NCI-H82 (cell line): ENCODE results near the gene DELE1.
"Not testable (repeated sequence)": the region's sequence is repeated elsewhere in the genome, so short reads cannot be mapped to it uniquely, and the experiment has no call there.

Experiments used
- DNase-seq: peaks from one replicate; lab custom pipeline; 2025; lab: John Stamatoyannopoulos, UW

Gene DELE1

DNA sequence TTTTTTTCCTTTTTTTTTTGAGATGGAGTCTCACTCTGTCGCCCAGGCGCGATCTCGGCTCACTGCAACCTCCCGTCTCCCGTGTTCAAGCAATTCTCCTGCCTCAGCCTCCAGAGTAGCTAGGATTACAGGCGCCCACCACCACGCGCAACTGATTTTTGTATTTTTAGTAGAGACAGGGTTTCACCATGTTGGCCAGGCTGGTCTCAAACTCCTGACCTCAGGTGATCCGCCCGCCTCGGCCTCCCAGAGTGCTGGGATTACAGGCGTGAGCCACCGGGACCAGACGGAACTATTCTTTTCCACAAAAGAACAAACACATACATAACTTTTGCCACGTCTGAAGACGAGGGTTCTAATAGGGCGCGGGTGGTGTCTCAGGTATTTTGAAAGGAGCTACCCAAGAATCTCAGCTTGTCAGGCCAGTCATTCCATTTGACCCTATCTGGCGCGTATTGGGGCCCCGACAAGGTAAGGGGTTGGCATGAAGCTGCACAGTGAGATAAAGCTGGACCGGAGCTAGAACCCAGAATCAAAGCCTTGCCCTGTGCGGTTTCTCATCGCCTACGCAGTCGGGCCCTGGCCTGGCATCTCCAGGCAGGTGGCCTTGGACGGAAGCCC is 734 bp upstream of the DELE1 start:
- DNase-seq: not testable (repeated sequence)

DNA sequence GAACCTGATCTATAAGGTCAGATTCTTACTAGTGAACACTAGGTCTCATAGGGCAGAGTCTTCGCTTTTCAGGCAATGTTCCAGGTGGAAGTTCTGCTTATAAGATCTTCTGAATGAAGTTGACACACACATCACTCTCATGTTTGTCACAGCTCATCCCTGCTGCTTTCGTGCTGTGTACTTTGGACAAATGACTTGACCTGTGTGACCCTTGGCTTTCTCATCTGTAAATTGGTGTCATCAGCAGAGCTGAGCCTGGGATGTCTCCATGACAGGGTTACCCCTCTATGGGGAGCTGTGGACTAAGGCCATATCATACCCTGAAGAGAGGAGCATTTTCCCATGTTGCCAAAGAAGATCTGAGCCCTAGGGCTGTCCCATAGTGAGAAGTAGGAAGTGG is 2.8 kb downstream of the DELE1 start:
- no peak for DNase-seq

DNA sequence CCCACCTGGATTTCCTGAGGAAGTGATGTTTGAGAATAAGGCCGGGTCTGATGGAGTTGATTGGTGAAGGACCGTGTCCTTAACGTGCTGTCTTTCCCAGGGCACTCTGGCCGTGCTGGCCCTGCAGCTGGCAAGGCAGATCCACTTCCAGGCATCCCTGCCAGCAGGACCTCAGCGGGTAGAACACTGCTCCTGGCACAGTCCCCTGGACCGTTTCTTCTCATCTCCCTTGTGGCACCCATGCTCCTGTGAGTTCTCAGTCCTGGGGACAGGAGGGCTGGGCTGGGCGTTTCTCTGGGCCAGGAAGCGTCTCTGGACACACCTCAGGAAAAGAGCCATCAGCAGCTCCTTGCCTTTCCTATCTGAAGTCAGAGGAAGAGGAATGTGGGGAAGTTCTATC is 4.4 kb downstream of the DELE1 start:
- DNase-seq: no peak

DNA sequence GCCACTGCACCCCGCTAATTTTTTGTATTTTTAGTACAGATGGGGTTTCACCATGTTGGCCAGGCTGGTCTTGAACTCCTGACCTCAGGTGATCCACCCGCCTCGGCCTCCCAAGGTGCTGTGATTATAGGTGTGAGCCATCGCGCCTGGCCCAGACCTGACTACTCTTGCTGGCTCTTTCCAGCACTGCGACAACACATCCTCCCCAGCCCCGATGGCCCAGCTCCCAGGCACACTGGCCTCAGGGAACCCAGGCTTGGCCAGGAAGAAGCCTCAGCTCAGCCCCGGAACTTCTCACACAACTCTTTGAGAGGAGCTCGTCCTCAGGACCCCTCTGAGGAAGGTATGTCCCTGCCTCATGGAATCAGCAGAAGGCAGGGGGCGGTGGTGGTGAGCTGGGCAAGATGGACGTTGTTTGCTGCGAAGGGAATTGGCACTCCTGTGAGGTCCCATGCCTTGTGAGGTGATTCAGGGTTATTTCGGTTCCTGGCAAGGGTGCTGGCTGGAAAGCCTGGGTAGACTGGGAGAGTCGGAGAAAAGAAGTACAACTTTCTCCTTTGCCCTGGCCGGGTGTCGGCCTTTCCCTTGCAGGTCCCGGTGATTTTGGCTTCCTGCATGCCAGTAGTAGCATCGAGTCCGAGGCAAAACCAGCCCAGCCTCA is 5.9 kb downstream of the DELE1 start:
- no peak for DNase-seq

DNA sequence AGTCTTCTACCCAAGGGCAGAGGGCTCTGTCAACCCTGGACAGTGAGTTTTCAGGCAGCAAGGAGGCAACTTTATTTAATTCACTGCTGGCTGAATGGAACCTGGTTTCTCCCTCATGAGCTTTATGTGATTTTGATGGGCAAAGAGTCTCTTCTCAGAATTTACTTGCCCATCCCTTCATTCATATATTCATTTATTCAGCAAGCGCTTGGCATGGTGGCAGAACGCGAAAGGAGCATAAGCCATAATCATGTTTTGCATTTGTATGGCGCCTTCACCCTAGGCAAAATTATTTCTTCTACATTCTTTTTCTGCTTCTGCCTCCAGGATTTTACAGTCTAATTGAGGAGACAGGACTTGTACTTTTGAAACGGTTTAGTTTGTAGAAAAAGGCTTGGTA is 8.0 kb downstream of the DELE1 start:
- no peak for DNase-seq

DNA sequence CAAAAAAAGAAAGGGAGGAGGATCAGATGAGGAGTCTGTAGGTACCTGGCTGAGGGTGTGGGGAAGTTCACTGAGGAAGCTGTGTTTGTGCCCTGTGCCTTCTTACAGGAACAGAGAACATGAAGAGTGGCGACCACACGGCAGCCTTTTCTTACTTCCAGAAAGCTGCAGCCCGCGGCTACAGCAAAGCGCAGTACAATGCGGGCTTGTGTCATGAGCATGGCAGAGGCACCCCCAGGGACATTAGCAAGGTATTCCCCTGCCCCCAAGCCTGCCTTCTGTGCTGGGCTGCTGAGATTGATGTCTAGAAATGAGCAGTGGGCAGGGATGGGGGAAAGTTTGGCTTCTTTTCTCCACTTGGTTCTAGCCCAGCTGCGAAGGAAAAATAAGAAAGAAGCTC is 9.5 kb downstream of the DELE1 start:
- DNase-seq: no peak

DNA sequence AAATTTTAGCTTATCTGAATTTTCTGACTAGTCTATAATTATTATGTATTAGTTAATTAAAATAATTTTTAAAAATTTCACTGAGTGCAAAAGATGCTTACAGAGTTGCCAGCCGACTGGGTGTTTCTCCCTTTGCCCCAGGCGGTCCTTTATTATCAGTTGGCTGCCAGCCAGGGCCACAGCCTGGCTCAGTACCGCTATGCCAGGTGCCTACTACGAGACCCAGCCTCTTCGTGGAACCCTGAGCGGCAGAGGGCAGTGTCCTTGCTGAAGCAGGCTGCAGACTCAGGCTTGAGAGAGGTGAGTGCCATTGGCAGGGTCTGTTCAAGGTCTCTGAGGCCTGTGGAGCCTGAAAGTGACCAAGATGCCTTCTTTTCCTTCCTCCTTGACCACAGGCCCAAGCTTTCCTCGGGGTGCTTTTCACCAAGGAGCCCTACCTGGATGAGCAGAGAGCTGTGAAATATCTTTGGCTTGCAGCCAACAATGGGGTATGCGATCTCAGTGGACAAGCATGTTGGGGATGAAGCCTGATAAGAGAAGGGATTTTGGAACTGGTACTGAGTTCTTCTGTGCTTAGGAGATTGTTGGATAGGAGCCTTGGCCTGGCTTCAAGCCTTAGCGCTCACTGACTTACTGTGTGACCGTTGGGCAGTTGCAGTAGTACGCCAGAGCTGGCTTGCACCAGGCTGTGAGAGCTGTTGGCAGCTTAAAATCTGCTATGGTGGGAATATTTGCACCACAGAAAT is 10.6 kb downstream of the DELE1 start:
- no peak for DNase-seq

DNA sequence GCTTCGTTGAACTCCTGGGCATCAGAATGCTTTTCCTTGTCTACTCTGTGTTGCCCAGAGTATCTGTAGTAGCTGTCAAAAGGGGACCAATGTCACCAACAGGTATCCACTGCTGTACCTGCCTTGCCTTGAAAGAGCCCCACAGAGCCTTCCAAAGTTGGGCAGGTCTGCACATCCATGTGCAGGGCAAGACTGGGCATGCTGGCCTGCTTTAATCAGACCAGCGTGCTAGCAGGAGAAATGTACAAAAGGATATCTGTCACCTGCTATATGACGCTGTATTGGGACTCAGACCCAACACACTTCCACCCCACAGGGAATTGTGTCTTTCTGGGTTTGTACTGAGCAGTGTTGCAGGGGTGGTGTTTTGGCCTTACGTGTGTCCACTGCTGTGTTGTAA is 11.9 kb downstream of the DELE1 start:
- no peak for DNase-seq

DNA sequence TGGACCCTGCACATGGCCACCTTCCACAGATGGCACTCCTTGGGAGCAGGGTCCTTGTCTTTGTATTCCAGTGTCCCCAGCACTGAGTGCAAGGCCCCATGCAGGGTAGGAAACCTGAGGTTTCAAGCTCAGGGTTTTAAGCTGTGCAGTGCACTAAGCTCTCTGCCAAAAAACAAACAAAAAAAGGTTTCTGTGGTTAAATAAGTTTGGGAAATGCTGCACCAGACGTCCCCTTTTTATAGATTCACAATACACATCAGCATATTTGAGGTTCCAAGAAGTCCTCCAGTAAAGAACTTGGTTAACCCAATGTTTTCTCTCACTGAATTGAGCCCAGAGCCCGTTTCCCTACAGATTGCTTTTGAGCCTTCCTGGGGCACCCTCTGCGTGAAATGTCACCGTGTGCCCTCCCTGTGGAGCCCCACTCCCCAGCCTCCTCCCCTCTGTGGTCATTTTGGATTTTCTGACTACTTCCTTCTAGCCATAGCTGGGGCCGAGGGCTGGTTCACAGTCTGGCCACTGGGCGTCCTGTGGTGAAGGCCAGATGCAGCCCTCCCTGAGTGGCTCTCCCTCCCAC is 17.1 kb downstream of the DELE1 start:
- no peak for DNase-seq

DNA sequence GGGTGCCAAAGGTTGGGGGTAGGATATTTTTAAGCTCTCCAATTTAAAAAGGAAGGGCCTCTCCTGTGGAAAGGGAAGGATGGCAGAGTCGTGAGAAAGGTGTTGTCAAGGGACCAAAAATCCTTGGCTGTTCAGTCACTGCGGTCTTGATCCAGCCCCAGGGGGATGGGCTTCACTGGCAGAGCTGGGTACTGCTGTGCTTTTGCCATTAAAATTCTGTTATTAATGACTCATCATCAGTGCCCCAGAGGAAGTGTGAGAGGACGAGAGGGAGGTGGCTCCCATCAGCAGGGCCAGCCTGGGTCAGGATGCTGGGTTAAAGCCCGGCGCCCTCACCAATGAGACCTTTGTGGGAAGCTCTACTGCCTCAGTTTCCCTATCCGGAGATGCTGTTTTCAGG is 17.6 kb downstream of the DELE1 start:
- no peak for DNase-seq

DNA sequence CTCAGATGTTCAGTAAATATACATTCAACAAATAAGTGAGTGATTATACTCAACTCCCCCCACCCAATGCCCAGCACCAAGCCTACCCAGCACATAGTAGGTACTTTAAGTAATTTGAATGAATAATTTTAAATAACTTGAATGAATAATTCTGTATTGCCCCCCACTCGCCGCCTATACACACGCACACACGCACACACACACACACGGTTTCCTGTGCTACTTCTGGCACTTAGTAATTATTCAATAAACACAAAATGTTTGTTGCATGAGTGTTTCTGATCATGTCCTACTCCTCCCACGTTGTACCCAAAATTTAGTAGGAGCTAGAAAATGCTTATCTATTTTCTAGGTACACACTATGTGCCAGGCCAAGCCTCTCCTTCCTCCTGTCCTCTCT is 18.1 kb downstream of the DELE1 start:
- no peak for DNase-seq

DNA sequence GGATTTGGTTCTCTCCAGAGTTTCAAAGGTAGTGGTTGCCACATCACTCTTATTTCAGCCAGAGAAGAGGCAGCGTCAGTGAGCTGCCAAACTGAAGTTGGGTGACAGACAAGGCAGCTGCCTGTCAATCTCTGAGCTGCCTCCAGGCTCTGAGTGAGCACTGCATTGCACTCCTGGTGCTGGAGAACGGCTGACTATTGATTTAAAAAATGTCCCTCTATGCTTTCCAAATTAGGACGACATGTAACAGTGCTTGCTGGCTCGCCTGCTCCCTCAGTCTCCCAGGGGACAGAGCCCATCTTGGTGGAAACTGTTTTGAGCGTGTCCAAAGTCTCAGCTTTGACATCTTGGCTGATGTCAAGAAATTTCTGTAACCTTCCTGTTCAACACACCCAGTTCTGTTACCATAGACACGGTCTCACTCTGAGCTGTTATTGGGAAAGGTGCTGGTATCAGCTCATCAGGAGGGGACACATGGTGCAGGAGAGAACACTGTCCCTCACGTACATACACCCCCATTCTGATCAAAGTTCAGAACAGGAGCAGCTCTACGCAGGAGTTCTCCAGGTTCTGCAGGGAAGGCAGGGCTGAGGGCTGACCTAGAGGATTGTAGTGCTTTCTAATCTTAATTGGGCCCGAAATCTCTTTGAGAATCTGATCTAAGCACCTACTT is 18.6 kb downstream of the DELE1 start:
- no peak for DNase-seq

DNA sequence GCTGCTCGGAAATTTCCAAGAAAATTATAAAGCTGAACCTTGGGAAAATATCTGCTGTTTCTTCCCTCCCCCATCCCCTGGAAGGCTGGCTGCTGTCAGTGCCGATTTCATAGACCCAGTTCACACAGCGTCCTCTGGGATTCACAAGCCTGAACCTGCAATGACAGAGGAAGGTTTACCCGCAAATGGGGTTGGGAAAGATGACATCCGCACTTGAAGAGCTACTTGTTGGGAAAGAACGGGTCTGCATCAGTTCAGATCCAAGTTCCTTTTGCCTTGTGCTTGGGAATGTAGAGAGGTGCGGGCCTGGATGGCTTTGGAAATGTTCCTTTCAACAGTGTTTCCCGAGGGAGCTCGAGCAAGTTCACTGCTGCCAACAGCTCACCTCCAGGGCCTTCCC is 20.4 kb downstream of the DELE1 start:
- DNase-seq: no peak

DNA sequence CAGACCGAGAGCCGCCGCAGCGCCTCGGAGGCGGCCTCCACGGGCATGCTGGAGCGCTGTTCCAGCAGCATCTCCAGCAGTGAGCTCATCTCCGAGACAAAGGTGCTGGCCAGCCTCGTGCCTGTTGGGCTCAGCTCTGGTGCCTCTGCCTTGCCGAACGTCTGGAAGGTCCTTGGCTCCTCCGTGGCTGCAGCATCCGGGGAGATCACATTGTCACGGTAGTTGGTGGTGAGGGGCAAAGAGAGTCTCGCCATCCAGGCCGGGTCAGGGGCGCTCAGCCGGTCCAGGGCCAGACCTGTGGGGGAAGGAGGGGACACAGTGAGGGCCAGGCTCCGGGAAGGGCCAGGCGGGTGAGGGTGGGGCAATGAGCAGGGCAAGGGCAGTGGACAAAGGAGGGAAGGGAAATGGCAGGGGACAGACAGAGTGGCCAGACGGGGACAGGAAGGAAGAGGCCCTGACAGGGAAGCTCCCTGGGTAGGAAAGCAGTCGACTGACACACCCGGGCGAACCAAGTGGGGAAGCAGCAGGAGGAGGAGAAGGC is 21.9 kb downstream of the DELE1 start:
- no peak for DNase-seq

DNA sequence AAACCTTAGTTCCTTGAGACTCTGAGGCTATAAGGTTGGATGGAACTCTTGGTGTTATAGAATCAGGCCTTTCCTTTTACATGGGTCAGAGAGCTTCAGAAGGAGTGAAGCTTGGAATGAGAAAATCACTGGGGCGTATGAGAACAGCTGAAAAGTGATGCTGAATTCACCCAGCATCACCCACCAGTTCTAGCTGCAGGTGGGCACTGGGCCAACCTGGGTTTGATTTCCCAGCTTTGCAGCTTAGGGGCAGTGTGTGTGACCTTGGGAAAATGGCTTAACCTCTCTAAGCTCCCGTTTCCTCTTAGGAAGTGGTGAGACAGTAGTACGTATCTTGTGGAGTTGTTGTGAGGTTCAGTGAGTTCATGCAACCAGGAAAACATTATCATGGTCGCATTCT is 23.6 kb downstream of the DELE1 start:
- DNase-seq: peak; percentile 8

DNA sequence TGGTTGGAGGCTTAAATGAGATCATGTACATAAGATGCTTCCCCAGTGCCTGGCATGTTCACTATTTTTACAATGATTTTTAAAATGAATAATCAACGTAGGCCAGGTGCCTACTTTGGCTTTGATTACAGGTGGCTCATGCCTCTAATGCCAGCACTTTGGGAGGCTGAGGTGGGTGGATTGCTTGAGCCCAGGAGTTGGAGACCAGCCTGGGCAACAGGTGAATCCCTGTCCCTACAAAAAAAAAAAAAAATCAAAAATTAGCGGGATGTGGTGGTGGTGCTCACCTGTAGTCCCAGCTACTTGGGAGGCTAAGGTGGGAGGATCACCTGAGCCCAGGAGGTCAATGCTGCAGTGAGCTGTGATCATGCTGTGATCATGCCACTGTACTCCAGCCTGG is 25.1 kb downstream of the DELE1 start:
- DNase-seq: no peak

DNA sequence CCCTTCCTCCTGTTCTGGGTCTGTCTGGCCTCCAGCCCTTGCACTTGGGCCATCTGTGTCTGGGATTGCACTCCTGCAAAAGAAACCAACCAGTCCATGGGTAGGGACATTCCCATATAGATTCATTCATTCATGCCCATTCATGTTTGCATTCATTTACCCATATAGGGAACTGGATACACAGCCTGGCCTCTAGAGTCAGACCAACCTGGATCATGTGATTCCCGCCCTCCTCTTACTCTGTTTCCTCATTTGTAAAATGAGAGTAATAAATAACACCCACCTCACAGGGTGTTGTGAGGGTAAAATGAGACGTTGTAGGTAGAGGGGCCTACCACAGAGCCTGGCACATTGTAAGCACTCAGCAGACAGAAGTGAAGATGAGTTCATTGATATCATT is 25.8 kb downstream of the DELE1 start:
- no peak for DNase-seq

DNA sequence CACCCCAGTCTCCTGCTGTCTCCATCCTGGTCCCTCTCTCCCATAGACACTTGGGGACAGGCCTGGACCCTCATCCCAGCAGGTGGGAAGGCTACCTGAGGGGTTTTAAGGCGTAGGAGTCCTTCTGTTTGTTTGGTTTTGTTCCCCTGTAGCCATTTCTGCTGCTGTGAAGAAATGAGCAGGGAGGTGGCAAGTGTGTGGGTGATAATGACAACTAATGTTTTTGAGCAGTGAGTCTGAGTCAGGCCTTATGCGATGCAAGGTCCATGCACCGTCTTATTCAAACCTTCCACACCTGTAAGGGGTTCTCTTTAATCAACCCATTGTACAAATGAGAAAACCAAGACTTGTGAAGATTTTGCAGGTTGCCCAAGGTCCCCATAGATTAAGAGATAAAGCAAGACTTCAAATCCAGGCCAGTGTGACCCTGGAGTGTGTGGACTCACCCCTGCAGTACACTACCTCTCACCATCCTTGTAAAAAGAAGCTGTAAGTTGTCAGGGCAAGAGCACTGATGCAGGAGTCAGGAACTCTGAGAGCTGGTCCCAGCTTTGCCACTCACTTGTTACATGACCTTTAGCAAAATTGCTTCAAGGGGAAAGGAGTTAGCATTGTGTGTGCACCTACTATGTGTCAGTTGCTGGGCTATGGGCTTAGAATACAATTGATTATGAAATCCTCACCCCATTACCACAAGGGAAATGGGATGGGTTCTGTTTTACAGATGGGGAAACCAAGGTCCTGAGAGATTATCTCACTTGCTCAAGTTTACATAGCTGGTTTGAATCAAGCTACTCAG is 26.7 kb downstream of the DELE1 start:
- DNase-seq: no peak

DNA sequence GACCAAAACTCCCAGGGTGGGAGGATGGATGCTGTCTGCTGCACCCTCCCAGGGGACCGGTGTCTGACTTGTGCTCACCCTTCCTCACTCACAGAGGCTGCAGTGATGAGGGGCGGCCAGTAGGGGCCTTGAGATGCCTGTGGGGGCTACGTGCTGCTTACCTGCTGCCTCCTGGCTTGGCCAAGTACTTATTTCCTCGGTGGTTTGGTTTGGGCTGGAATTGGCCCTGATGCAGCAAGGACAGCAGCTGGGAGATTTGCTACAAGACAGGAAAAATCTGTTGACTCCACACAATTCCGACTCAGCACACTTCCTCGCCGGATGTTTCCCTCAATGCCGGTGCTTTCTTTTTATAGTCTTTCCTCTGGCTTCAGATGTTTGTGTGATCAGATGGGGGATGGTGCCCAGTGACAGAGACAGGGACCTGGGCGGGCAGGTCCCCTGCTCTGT is 27.7 kb downstream of the DELE1 start:
- DNase-seq: peak; percentile 67

DNA sequence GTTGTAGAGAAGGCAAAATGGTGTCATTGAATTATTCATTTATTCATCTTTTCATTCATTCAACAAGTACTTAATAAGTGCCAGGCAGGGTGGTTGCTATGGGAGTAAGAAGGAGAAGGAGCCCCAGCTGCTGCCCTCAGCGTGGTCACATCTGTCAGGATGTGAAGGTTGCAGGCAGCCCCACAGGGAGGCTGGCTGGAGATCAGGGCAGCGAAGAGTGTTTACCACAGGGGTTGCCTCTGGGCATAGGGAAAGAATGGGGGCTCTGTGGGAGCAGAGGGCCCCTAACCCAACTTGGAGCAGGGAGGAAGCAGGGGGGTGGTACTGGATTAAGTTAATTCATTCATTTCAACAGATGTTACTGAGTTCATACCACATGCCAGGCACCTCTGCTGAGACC is 28.3 kb downstream of the DELE1 start:
- DNase-seq: no peak

DNA sequence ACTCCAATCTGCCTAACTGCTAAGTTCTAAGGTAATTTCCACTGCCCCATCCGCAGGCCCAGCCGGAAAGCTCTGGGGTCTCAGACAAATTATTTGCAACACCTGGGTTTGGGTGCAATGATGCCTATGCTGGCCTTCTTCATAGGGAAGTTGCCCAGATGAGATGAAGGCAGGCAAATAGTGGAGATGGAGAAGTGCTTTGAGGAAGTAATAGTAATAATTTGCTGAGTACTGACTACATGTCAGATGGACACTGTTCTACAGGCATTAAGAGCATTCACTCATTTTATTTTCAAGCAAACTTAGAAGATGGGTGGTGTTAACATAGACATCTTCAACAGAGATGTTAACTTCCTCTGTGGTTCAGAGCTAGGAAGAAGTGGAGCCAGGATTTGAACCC is 30.5 kb downstream of the DELE1 start:
- DNase-seq: no peak
